Measurements from ENCODE around the gene RNF8. TPM values are rescaled to one million over a fixed set of nuclear protein-coding genes. Genes with fewer than 3 reads are reported as not detected.
"Not testable (repeated sequence)": the region's sequence is repeated elsewhere in the genome, so short reads cannot be mapped to it uniquely, and the experiment has no call there.

The RNF8 gene
- total RNA-seq, 1 experiment from 2014 or later = 29.7 TPM

- not testable (repeated sequence) for H3K36me3 ChIP-seq, DNase-seq, H3K27me3 ChIP-seq, H3K4me3 ChIP-seq, H3K9me3 ChIP-seq
Measured at GRCh38 chr6:37401658-37402057, 47.9 kb downstream of the RNF8 start.

DNA sequence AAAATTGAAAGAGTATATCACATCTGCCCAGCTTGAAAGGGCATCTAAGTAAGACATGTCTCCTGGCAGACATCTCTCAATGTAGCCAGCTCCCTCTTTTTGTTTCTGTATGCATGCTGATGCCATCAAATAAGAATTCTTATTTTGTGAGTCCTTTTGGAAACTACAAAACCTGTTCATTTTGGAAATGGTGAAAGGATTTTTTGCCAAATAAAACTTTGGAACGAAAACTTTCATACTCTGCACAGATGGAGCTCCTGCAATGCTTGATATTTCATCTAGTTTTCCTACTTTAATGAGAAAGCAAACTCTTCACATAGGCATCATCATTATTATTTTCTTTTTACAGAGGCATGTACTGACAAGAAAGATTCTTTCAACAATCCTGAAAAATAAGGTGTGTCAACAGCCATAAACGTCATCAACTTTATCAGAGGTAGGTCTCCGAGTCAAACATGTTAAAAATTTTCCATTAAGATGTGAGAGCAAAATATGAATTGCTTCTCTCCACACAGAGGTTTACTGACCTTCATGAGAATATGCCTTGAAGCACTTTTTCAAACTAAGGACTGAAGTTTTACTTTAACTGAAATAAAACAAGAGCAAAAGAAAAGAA is 53.1 kb downstream of the RNF8 start:
- DNase-seq = no peak

GRCh38 chr6:37407948-37408347 is 54.2 kb downstream of the RNF8 start:
- Histone ChIP-seq H3K27me3 (no peaks in the 10 kb centered on the region), H3K36me3 (no peaks in the 10 kb centered on the region), H3K9me3 (no peaks in the 10 kb centered on the region), H3K4me3 (no peak overlapping the region)
- no peak for DNase-seq

More for the DNA sequence above, 53.1 kb downstream of the RNF8 start:
- Histone ChIP-seq H3K27me3 (no peaks in the 10 kb centered on the region), H3K4me3 (no peak overlapping the region), H3K9me3 (no peaks in the 10 kb centered on the region), H3K36me3 (no peaks in the 10 kb centered on the region)

- H3K9me3 ChIP-seq = no peaks in the 10 kb centered on the region
- H3K27me3 ChIP-seq = no peaks in the 10 kb centered on the region
- H3K36me3 ChIP-seq = no peaks in the 10 kb centered on the region
- H3K4me3 ChIP-seq = no peak overlapping the region
- no peak for DNase-seq
Measured at GRCh38 chr6:37409501-37409900, 55.7 kb downstream of the RNF8 start.

DNA sequence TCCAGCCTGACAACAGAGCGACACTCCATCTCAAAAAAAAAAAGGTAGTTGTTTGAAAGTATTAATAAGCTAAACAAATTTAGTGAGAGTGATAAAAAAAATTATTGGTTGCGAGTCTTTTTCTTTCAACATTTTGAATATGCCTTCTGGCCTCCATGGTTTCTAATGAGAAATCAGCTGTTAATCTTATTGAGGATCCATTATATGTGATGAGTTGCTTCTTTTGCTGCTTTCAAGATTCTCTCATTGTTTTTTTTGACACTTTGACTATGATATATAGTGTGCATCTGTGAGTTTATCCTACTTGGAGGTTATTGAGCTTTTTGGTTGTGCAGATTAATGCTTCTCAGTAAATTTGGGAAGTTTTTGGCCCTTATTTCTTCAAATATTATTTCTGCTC is 63.6 kb downstream of the RNF8 start:
- no peak for DNase-seq
- Histone ChIP-seq H3K36me3 (no peaks in the 10 kb centered on the region), H3K4me3 (no peak overlapping the region), H3K9me3 (peaks cover 8% of the 10 kb centered on the region; the same call in 1 of the 2 replicates), H3K27me3 (no peaks in the 10 kb centered on the region)

DNA sequence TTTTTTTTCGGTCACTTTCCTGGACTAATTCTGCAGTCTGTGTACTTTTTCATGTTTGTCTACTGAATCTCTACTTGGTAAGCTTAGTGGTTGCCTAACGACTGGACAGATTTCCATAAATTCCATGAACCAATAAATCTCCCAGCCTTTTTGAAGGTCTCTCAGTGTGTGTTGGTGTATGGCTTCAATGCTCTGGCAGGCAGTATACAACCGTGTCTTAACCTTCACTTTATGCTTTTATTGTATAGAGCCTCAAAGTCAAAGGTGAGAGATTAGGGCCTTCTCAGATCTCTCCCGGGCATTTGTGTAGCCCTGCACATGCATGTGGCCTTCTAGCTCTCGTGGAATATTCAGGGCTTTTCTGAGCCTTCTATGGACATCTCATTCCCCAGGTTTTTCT is 64.9 kb downstream of the RNF8 start:
- Histone ChIP-seq H3K9me3 (peaks cover 8% of the 10 kb centered on the region; the same call in 1 of the 2 replicates), H3K4me3 (no peak overlapping the region), H3K27me3 (no peaks in the 10 kb centered on the region), H3K36me3 (no peaks in the 10 kb centered on the region)
- DNase-seq = no peak

- H3K4me3 ChIP-seq = no peak overlapping the region
- H3K9me3 ChIP-seq = no peaks in the 10 kb centered on the region
- no peak for DNase-seq
- H3K27me3 ChIP-seq = no peaks in the 10 kb centered on the region
- no peaks in the 10 kb centered on the region for H3K36me3 ChIP-seq
Measured at GRCh38 chr6:37426058-37426944, 72.5 kb downstream of the RNF8 start.

DNA sequence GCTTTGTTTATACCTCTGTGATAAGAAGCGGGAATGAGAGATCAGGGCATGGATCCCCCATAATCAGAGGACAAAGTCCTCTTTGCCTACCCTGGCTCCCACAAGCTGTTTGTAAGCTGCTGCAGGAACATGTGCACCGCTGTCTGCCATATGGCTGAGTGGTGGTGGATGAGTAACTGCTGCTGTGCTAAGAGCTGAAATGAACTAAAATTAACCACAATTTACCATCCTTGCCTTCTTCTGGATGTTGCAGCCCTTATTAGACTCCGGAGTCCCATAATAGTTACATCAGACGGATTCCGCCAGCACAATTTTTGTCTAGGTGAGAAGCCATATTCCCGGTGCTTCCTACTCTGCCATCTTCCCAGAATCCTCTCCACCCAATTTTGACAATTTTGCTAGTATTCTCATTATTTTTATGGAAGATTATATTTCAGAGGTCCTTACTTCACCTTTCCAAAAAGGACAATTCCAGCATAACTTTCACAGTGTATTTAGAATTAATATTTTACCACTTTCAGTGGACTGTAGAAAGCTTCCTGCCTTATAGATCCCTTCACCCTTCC is 73.2 kb downstream of the RNF8 start:
- no peaks in the 10 kb centered on the region for H3K36me3 ChIP-seq
- H3K27me3 ChIP-seq = no peaks in the 10 kb centered on the region
- no peaks in the 10 kb centered on the region for H3K9me3 ChIP-seq
- H3K4me3 ChIP-seq = no peak overlapping the region
- no peak for DNase-seq

GRCh38 chr6:37429352-37429750 is 75.6 kb downstream of the RNF8 start:
- no peaks in the 10 kb centered on the region for H3K36me3 ChIP-seq

DNA sequence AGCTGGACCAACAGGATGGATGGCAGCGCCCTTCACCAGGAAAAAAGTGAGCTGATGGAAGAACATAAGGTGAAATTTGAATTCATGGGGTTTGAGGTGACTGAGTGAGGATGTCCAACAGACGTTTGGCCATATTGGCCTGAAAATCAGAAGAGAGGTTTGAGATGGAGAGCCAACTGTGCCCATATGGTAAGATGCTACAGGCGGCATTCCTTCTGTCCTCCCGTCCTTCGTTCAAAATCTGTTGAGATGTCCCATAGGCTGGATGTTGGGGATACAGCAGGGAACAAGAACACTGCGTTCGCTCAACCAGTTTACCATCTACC is 78.8 kb downstream of the RNF8 start:
- H3K27me3 ChIP-seq = no peaks in the 10 kb centered on the region
- H3K4me3 ChIP-seq = peak overlapping the region; percentile 94
- no peak for DNase-seq
- no peaks in the 10 kb centered on the region for H3K9me3 ChIP-seq
- peaks cover 11% of the 10 kb centered on the region for H3K36me3 ChIP-seq

More at GRCh38 chr6:37429352-37429750, 75.6 kb downstream of the RNF8 start:
- no peak overlapping the region for H3K4me3 ChIP-seq
- H3K9me3 ChIP-seq = no peaks in the 10 kb centered on the region
- DNase-seq = no peak
- H3K27me3 ChIP-seq = no peaks in the 10 kb centered on the region

DNA sequence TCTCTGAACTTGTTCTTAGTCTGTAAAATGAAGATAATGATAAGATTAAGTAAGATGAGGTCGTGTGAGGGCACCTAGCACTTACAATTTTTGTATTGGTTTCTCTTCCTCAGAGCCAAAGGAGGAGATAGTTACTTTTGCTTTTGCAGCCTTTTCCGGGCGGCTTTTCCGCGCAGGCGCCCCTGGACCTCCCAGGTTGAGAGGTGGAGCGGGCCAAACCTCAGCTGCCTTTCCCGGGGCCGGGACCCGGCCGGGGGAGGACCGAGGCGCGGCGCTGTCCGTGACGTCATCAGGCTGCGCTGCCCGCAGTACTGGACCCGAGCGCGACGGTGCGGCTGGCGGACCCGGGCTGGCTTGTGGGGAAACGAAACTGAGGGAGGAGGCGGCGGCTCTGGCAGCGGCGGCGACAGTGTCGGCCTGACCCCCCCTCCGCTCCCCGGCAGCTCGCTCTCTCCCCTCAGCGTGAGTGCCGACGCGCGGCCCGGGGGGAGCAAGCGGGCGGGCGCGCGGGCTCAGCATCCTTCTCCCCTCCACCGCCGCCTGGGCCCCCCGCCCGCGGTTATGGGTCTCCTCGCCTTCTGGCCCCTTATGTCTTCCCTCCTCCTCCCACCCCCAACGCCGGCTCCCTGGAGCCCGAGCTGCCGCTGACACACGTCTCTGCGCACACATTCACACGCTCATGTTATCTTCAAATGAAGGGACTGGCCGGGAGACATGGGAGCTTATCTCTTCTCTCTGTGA is 79.3 kb downstream of the RNF8 start, which contains the start of gene CMTR1:
TSS of gene CMTR1 (plus strand) at position 306 of the 741 bp plus-strand sequence. CDS start 2,409 bp downstream, outside the sequence.
- Histone ChIP-seq H3K4me3 (peak within 1 kb of the TSS; percentile 94), H3K9me3 (no peaks in the 10 kb centered on the region), H3K36me3 (peaks cover 16% of the 10 kb centered on the region), H3K27me3 (no peaks in the 10 kb centered on the region)
- peak; percentile 94 for DNase-seq

- peak; percentile 11 for DNase-seq
- H3K9me3 ChIP-seq = no peaks in the 10 kb centered on the region
- peaks cover 16% of the 10 kb centered on the region for H3K36me3 ChIP-seq
- no peaks in the 10 kb centered on the region for H3K27me3 ChIP-seq
- peak overlapping the region; percentile 94 for H3K4me3 ChIP-seq
Measured at GRCh38 chr6:37433657-37434271, 80.0 kb downstream of the RNF8 start.

- Histone ChIP-seq H3K9me3 (no peaks in the 10 kb centered on the region), H3K36me3 (peaks cover 19% of the 10 kb centered on the region), H3K4me3 (no peak overlapping the region), H3K27me3 (no peaks in the 10 kb centered on the region)
- DNase-seq = peak; percentile 18
Measured at GRCh38 chr6:37435373-37435772, 81.6 kb downstream of the RNF8 start.

DNA sequence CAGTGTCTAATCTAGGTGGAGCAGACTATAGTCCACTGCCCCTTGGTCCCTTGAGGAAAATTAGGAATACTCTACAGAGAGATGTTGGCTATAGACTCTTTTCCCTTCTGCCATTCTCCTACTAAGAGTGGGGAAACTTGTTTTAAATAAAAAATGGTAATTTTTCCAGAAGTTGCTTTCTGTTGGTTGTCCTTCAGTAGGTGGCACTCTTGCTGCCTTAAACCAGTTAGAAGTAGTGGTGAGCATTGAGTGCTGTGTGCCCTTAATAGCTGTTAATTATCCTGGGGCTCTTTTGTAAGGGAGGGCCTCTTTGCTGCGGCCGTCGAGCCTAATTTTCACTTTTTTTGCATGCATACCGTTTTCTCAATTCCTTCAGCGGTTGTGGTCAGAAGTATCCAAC is 82.0 kb downstream of the RNF8 start:
- no peak for DNase-seq
- H3K36me3 ChIP-seq = peaks cover 19% of the 10 kb centered on the region

DNA sequence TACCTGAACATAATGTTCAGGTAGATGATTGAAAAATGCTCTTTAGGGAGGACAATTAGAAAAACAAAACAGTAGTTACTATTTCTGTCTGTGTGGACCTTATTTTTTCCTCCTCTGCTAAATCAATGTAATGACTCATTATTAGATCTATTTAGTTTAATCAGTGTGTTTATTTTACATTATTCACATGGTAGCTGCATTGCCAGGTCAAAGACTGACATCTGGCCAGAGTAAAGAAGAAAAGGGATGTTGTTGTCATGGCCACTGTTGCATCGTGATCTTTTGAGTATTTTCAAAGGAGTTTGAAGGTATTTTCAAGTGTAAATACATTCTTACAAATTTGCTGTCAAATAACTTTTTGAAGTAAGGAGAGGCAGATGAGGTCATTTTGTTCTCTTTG is 85.1 kb downstream of the RNF8 start:
- H3K36me3 ChIP-seq = peaks cover 33% of the 10 kb centered on the region
- DNase-seq = no peak

More for the DNA sequence above, 82.0 kb downstream of the RNF8 start:
- H3K27me3 ChIP-seq = no peaks in the 10 kb centered on the region
- H3K9me3 ChIP-seq = no peaks in the 10 kb centered on the region
- H3K4me3 ChIP-seq = no peak overlapping the region

DNA sequence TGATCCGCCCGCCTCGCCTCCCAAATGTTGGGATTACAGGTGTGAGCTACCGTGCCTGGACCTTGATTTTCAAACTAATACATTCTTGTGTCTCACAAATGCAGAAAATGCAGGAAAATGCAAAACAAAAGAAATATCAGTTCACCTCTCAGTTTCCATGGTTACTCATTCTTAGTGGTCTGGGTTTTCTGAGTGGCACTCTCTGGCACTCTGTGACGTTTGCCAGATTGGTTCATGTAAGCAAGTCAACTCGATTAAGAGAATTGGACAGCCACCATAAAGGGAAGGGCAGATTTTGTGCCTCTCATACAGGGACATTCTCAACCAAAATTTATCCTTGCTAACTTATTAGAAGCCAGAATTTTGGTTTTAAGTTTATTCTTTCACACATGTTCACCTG is 87.9 kb downstream of the RNF8 start:
- Histone ChIP-seq H3K9me3 (no peaks in the 10 kb centered on the region), H3K36me3 (peaks cover 49% of the 10 kb centered on the region), H3K4me3 (no peak overlapping the region), H3K27me3 (no peaks in the 10 kb centered on the region)
- no peak for DNase-seq

More for the DNA sequence above, 85.1 kb downstream of the RNF8 start:
- H3K27me3 ChIP-seq = no peaks in the 10 kb centered on the region
- H3K9me3 ChIP-seq = no peaks in the 10 kb centered on the region
- no peak overlapping the region for H3K4me3 ChIP-seq
